Thyroid gland (tissue), 4 donors: ENCODE data around the gene CST3. TPM values are rescaled to one million over a fixed set of nuclear protein-coding genes. Genes with fewer than 3 reads are reported as not detected.

Experiments
- DNase-seq, 2 donors: peaks; one replicate each; pipeline ENCODE4 v3.0.0-alpha.2; 2019
- H3K27ac ChIP-seq, 3 donors: fragments of 200-600 bp; sonication (generic); 1 replicate in 2 of 3; 2 replicates in 1 of 3; pipeline ENCODE4 v1.5.1; 2016 to 2019; ENCODE audit warnings: mild to moderate bottlenecking in 1 of 3, moderate library complexity in 1 of 3
- H3K27me3 ChIP-seq: fragments of 200-600 bp; sonication (generic); one replicate; pipeline ENCODE4 v1.5.1; 2019
- H3K36me3 ChIP-seq, 2 donors: fragments of 200-600 bp; sonication (generic); one replicate each; pipeline ENCODE4 v1.5.1; 2016 to 2019
- H3K4me1 ChIP-seq, 2 donors: fragments of 200-600 bp; sonication (generic); one replicate each; pipeline ENCODE4 v1.5.1; 2017 to 2019
- H3K4me3 ChIP-seq, 3 donors: fragments of 200-600 bp; sonication (generic); replicated peaks in 1 of 3; 1 replicate in 2 of 3; 2 replicates in 1 of 3; pipeline ENCODE4 v1.5.1; 2016; ENCODE audit warnings: mild to moderate bottlenecking in 1 of 3
- H3K9me3 ChIP-seq: fragments of 200-600 bp; sonication (generic); one replicate; pipeline ENCODE4 v1.5.1; 2017
- CTCF ChIP-seq, 6 experiments: fragments of 200-600 bp in 3 of 6; fragments of 450-650 bp in 3 of 6; sonication (generic) in 3 of 6; IDR thresholded peaks; one replicate each; pipeline ENCODE4 v1.5.1; 2016 to 2019; ENCODE audit warnings: antibody characterized with exemption in 6 of 6, mild to moderate bottlenecking in 2 of 6, inconsistent platforms in 1 of 6, moderate library complexity in 1 of 6
- POLR2A ChIP-seq, 2 donors: fragments of 450-650 bp; IDR thresholded peaks; one replicate each; pipeline ENCODE4 v1.6.1; 2017; ENCODE audit warnings: antibody characterized with exemption in 2 of 2, mild to moderate bottlenecking in 2 of 2, moderate library complexity in 1 of 2
- WGBS, 2 donors: methylation state at CpG; one replicate each; pipeline ENCODE4 v1.1.5; 2017; 5-methylcytosine and 5-hydroxymethylcytosine counted together
- intact Hi-C: fragments of 100-400 bp; cut with DNase I; formaldehyde crosslinking; loops from one replicate; pipeline ENCODE4 v1.15.1; 2023
- total RNA-seq, 4 donors: library from RNA; depleted of rRNA; stranded (reverse); fragments of >200 nt; gene quantifications; one replicate each; pipeline ENCODE4 v1.2.3, GENCODE V29; 2016

The CST3 gene
- total RNA-seq, 4 donors from 2014 or later: 638 to 1,425 (median 898) TPM

GRCh38 chr20:23644164-23644563 lies 6.4 kb upstream of the CST3 start:
- TF ChIP-seq POLR2A (IDR thresholded peaks at IDR 0.05) (no peak), CTCF (IDR thresholded peaks at IDR 0.05) (no peak)
- DNase-seq: no peak
- 94 to 96% methylated on average over 7 of the region's 7 CpGs for WGBS, 2 donors
- H3K9me3 ChIP-seq: no peaks in the 10 kb centered on the region
- no peak overlapping the region for H3K27ac ChIP-seq
- no peaks in the 10 kb centered on the region for H3K27me3 ChIP-seq
- peaks cover 0 to 12% of the 10 kb centered on the region in 2 donors for H3K4me1 ChIP-seq
- H3K36me3 ChIP-seq: no peaks in the 10 kb centered on the region
- no peak overlapping the region for H3K4me3 ChIP-seq
- intact Hi-C loops: no loop called here

- Histone ChIP-seq H3K27me3 (no peaks in the 10 kb centered on the region), H3K9me3 (no peaks in the 10 kb centered on the region), H3K36me3 (no peaks in the 10 kb centered on the region), H3K4me3 (no peak overlapping the region), H3K4me1 (peaks cover 0 to 12% of the 10 kb centered on the region in 2 donors), H3K27ac (no peak overlapping the region)
- DNase-seq: no peak
- intact Hi-C loops: no loop called here
- WGBS, 2 donors: 80 to 90% methylated on average over 6 of the region's 6 CpGs
- TF ChIP-seq CTCF (IDR thresholded peaks at IDR 0.05) (no peak), POLR2A (IDR thresholded peaks at IDR 0.05) (no peak)
Measured at GRCh38 chr20:23643659-23644058, 5.9 kb upstream of the CST3 start.

- Histone ChIP-seq H3K36me3 (no peaks in the 10 kb centered on the region), H3K27ac (peak overlapping the region; percentile 26 to 69 (median 41)), H3K9me3 (no peaks in the 10 kb centered on the region), H3K27me3 (no peaks in the 10 kb centered on the region), H3K4me3 (no peak overlapping the region), H3K4me1 (peaks cover 0 to 12% of the 10 kb centered on the region in 2 donors)
- TF ChIP-seq CTCF (IDR thresholded peaks at IDR 0.05): peak in 1 of 6 experiments; percentile 3
- TF ChIP-seq POLR2A (IDR thresholded peaks at IDR 0.05): no peak
- peak; percentile 85 to 86 for DNase-seq
- 42 to 44% methylated on average over 11 to 12 of the region's 12 CpGs for WGBS, 2 donors
- intact Hi-C loops: no loop called here
Measured at GRCh38 chr20:23641936-23642751, 4.4 kb upstream of the CST3 start.

GRCh38 chr20:23640671-23641667 lies 3.2 kb upstream of the CST3 start:
- TF ChIP-seq CTCF (IDR thresholded peaks at IDR 0.05): no peak
- TF ChIP-seq POLR2A (IDR thresholded peaks at IDR 0.05): no peak
- H3K36me3 ChIP-seq: no peaks in the 10 kb centered on the region
- peak overlapping the region in 1 of 3 donors; percentile 37 for H3K27ac ChIP-seq
- H3K4me3 ChIP-seq: no peak overlapping the region
- 76 to 86% methylated on average over 9 to 11 of the region's 11 CpGs for WGBS, 2 donors
- intact Hi-C loops: no loop called here
- no peak for DNase-seq
- no peaks in the 10 kb centered on the region for H3K27me3 ChIP-seq
- H3K4me1 ChIP-seq: peaks cover 9 to 19% of the 10 kb centered on the region in 2 donors
- no peaks in the 10 kb centered on the region for H3K9me3 ChIP-seq
